Fibroblast of lung (primary cell): ENCODE results near the gene SLC24A4. TPM values are rescaled to one million over a fixed set of nuclear protein-coding genes. Genes with fewer than 3 reads are reported as not detected.

ENCODE experiments used
- DNase-seq, 2 donors: peaks; one replicate each; pipeline versions ENCODE4 v3.0.0 to v3.0.0-alpha.2; 2010; ENCODE audit warnings: low read depth in 2 of 2
- H2AFZ ChIP-seq: 2 replicates; pipeline ENCODE4 v1.5.1; 2012; ENCODE audit warnings: low read length, control low read depth, inconsistent platforms
- H3K27ac ChIP-seq: 2 replicates; pipeline ENCODE4 v1.5.1; 2011; ENCODE audit warnings: low read length, control low read depth; ENCODE audit not compliant: insufficient read depth
- H3K27me3 ChIP-seq: 2 replicates; pipeline ENCODE4 v1.5.1; 2011; ENCODE audit warnings: mild to moderate bottlenecking, low read length; ENCODE audit not compliant: control insufficient read depth, insufficient read depth
- H3K36me3 ChIP-seq: 2 replicates; pipeline ENCODE4 v1.5.1; 2011; ENCODE audit warnings: low read length; ENCODE audit not compliant: control insufficient read depth, insufficient read depth
- H3K4me1 ChIP-seq: 2 replicates; pipeline ENCODE4 v1.5.1; 2011; ENCODE audit warnings: low read length; ENCODE audit not compliant: control insufficient read depth, insufficient read depth; ENCODE audit errors: extremely low read depth
- H3K4me2 ChIP-seq: 2 replicates; pipeline ENCODE4 v1.5.1; 2011; ENCODE audit warnings: low read length, control low read depth; ENCODE audit not compliant: insufficient read depth; ENCODE audit errors: extremely low read depth
- H3K4me3 ChIP-seq, 4 experiments: fragments of 200-600 bp in 1 of 4; sonication (generic) in 1 of 4; replicated peaks in 1 of 4; 2 replicates each; pipeline ENCODE4 v1.5.1; 2011 to 2016; ENCODE audit warnings: low read length in 4 of 4, low read depth in 3 of 4, mild to moderate bottlenecking in 3 of 4, control low read depth in 2 of 4, inconsistent platforms in 1 of 4, mixed read lengths in 1 of 4; ENCODE audit not compliant: insufficient read depth in 1 of 4; ENCODE audit errors: control extremely low read depth in 1 of 4
- H3K79me2 ChIP-seq: 2 replicates; pipeline ENCODE4 v1.5.1; 2012; ENCODE audit warnings: mild to moderate bottlenecking, low read length, inconsistent platforms; ENCODE audit not compliant: control insufficient read depth, insufficient read depth
- H3K9ac ChIP-seq: 2 replicates; pipeline ENCODE4 v1.5.1; 2011; ENCODE audit warnings: mild to moderate bottlenecking, low read length, control low read depth; ENCODE audit not compliant: insufficient read depth
- H3K9me3 ChIP-seq: 2 replicates; pipeline ENCODE4 v1.5.1; 2012; ENCODE audit warnings: low read depth, low read length; ENCODE audit not compliant: control insufficient read depth, insufficient read depth
- H4K20me1 ChIP-seq: 2 replicates; pipeline ENCODE4 v1.5.1; 2011; ENCODE audit warnings: low read length; ENCODE audit not compliant: control insufficient read depth, insufficient read depth; ENCODE audit errors: extremely low read depth
- EZH2 ChIP-seq: IDR thresholded peaks from 2 replicates; pipeline ENCODE4 v1.5.1; 2012; ENCODE audit warnings: low read length, control low read depth, mild to moderate bottlenecking; ENCODE audit errors: missing control alignments
- polyA plus RNA-seq, 2 donors: library from polyadenylated mRNA; depleted of rRNA in 1 of 2; stranded (reverse) in 1 of 2; unstranded in 1 of 2; fragments of >200 nt; gene quantifications; 2 replicates each; pipeline ENCODE4 v1.2.1, GENCODE V29; 2011 to 2012; ENCODE audit warnings: missing spikeins in 1 of 2
- total RNA-seq: library from RNA; depleted of rRNA; stranded (reverse); fragments of >200 nt; gene quantifications from 2 replicates; pipeline ENCODE4 v1.2.1, GENCODE V29; 2014
- TF ChIP-seq, protein P1 (sequence below), 2 donors: IDR thresholded peaks in 1 of 2; conservative IDR thresholded peaks in 1 of 2; 1 replicate in 1 of 2; 2 replicates in 1 of 2; pipeline ENCODE4 v1.5.1; 2011 to 2012; ENCODE audit warnings: low read length in 2 of 2, control low read depth in 1 of 2, inconsistent platforms in 1 of 2, low read depth in 1 of 2, mild to moderate bottlenecking in 1 of 2

The SLC24A4 gene
- total and polyA plus RNA-seq, 2 donors (not counting 1 experiment from before 2014, with no cell fraction given) = 0.03 TPM; not detected in 1

DNA sequence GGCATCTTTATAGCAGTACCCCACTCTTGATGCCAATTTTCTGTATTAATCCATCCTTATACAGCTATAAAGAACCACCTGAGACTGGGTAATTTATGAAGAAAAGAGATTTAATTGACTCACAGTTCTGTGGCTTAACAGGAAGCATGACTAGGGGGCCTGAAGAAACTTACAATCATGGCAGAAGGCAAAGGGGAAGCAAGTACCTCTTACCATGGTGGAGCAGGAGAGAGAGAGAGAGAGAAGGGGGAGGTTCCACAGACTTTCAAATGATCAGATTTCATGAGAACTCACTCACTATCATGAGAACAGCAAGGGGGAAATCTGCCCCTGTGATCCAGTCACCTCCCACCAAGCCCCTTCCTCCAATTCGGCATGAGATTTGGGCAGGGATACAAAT is 84.4 kb downstream of the SLC24A4 start:
- Histone ChIP-seq H3K9me3 (no peaks in the 10 kb centered on the region), H3K9ac (no peak overlapping the region), H2AFZ (no peak overlapping the region), H3K79me2 (no peaks in the 10 kb centered on the region), H3K4me2 (no peak overlapping the region), H3K36me3 (no peaks in the 10 kb centered on the region), H3K27me3 (peaks cover 5% of the 10 kb centered on the region), H3K27ac (no peak overlapping the region), H4K20me1 (no peaks in the 10 kb centered on the region), H3K4me3 (no peak overlapping the region), H3K4me1 (peaks cover 6% of the 10 kb centered on the region)
- TF ChIP-seq, protein P1, sequence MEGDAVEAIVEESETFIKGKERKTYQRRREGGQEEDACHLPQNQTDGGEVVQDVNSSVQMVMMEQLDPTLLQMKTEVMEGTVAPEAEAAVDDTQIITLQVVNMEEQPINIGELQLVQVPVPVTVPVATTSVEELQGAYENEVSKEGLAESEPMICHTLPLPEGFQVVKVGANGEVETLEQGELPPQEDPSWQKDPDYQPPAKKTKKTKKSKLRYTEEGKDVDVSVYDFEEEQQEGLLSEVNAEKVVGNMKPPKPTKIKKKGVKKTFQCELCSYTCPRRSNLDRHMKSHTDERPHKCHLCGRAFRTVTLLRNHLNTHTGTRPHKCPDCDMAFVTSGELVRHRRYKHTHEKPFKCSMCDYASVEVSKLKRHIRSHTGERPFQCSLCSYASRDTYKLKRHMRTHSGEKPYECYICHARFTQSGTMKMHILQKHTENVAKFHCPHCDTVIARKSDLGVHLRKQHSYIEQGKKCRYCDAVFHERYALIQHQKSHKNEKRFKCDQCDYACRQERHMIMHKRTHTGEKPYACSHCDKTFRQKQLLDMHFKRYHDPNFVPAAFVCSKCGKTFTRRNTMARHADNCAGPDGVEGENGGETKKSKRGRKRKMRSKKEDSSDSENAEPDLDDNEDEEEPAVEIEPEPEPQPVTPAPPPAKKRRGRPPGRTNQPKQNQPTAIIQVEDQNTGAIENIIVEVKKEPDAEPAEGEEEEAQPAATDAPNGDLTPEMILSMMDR (conservative IDR thresholded peaks at IDR 0.05 in 1 of 2, IDR thresholded peaks at IDR 0.05 in 1 of 2; ENCODE audit: low read depth in 1 of 2, low read length in 2 of 2) = no peak
- TF ChIP-seq EZH2 = no peak
- no peak for DNase-seq

DNA sequence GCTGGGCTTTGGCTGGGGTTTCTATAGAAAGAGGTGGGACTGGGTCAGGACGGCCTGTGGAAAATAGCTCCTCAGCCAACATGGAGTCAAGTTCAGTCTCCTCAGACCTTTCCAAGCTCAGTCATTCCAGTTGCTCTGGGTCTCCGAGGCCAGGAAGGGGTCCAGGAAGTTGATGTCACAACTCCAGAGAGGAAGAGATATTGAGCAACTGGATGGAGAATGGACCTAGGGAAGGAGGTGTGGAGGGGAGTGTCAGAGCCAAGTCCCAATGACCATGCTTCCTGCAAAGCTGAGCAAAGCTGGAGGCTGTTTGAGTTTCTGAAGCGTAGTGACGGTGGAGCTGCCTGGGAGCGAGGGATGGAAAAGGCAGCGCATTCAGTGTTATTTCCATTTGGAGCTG is 86.1 kb downstream of the SLC24A4 start:
- Histone ChIP-seq H3K79me2 (no peaks in the 10 kb centered on the region), H2AFZ (no peak overlapping the region), H3K4me1 (peaks cover 6% of the 10 kb centered on the region), H3K4me2 (no peak overlapping the region), H3K4me3 (no peak overlapping the region), H3K9me3 (no peaks in the 10 kb centered on the region), H3K27ac (no peak overlapping the region), H4K20me1 (no peaks in the 10 kb centered on the region), H3K9ac (no peak overlapping the region), H3K36me3 (no peaks in the 10 kb centered on the region), H3K27me3 (peaks cover 2% of the 10 kb centered on the region)
- DNase-seq = no peak
- TF ChIP-seq, protein P1 (conservative IDR thresholded peaks at IDR 0.05 in 1 of 2, IDR thresholded peaks at IDR 0.05 in 1 of 2; ENCODE audit: low read depth in 1 of 2, low read length in 2 of 2) = no peak
- no peak for TF ChIP-seq EZH2

DNA sequence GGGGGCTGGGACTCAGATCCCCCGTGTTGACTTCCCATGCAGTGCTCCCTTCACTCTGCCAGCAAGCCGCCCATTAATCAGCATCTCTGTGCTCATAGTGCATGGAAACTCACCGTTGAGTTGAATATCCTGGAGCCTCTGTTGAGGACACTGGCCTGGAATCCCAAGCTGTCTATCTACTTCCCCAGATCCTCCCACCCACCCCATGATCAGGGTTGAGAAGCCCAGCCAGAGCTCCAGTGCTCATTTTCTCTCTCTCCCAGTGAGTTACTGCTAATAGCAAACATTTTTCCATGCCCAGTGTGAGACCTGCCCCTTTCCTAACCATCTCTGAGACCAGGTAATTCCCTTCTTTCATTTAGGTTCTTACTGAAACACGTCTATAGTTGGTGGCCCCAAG is 88.2 kb downstream of the SLC24A4 start:
- no peak for TF ChIP-seq EZH2
- TF ChIP-seq, protein P1 (conservative IDR thresholded peaks at IDR 0.05 in 1 of 2, IDR thresholded peaks at IDR 0.05 in 1 of 2; ENCODE audit: low read depth in 1 of 2, low read length in 2 of 2) = no peak
- no peaks in the 10 kb centered on the region for H3K9me3 ChIP-seq
- H3K27ac ChIP-seq = no peak overlapping the region
- H4K20me1 ChIP-seq = no peaks in the 10 kb centered on the region
- H3K9ac ChIP-seq = no peak overlapping the region
- H3K27me3 ChIP-seq = peaks cover 2% of the 10 kb centered on the region
- no peak overlapping the region for H2AFZ ChIP-seq
- no peak overlapping the region for H3K4me2 ChIP-seq
- H3K36me3 ChIP-seq = no peaks in the 10 kb centered on the region
- no peak for DNase-seq
- peaks cover 6% of the 10 kb centered on the region for H3K4me1 ChIP-seq
- no peaks in the 10 kb centered on the region for H3K79me2 ChIP-seq
- no peak overlapping the region for H3K4me3 ChIP-seq
